ENCODE measurements around the gene NMRAL1.

NMRAL1 gene

DNA sequence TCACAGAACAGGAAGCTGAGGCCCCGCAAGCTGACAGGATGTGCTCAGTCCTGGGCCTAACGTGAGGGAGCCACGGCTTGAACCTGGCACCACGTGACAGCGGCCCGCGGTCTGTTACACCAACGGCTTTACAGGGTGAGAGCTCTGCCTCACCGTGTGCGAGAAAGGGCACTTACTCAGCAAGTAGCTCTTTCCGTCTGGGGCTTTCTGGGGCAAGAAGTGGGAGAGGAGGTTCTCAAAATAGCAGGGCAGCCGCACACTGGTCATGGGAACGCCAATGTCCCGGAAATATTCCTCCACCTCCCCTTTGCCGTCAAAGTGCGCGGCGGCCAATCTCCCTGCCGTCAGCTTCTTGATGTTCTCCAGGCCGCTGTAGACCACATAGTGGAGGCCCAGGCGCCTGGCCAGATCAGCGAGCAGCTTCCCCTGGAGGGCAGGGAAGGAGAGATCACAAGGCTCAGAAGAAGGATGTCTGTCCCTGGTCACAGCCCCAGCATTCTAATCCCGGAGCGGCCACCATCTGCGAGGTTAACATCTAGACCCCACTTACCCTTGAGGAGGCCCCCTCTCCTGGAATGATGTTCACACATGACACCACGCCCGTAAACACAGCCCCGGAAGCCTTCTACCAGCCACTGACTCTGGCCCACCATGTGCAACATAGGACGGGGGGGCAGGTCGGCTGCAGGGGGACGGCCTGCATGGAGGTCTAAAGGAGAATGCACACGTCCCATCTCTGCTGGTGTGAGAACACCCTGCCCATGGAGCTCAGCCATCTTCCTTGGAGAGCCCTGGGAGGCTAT lies 8.2 kb downstream of the NMRAL1 start:
- DNase-seq (ENCODE audit: low spot score): no peak

DNA sequence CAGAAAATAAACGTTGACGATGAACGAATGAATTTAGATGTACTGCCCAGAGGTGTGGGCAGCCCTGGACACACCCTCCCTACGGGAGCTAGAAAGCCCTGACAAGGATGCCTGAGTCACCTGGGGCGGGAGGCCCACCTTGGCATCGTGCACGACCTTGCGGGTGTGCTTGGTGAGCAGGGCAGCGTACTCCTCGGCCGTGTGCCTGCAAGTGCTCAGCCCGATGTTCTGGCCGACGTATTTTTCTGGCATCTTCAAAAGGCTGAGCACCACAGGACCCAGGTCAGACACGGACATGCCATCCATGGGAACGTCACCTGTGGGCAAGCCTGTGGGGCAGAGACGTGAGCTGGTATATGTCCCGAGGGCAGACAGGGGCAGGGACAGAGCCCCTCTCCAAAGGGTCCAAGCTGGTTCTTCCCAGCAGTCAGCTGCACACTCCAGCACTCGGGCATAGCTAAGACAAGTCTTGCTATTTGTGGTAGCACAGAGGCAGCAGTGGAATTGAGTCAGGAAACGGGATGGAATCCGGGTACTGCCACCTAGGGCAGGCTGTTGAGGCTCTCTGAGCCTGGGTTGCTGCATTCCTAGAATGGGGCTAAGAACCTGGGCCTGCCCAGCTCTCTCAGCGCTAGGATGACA lies 10.8 kb downstream of the NMRAL1 start:
- DNase-seq (ENCODE audit: low spot score): no peak

DNA sequence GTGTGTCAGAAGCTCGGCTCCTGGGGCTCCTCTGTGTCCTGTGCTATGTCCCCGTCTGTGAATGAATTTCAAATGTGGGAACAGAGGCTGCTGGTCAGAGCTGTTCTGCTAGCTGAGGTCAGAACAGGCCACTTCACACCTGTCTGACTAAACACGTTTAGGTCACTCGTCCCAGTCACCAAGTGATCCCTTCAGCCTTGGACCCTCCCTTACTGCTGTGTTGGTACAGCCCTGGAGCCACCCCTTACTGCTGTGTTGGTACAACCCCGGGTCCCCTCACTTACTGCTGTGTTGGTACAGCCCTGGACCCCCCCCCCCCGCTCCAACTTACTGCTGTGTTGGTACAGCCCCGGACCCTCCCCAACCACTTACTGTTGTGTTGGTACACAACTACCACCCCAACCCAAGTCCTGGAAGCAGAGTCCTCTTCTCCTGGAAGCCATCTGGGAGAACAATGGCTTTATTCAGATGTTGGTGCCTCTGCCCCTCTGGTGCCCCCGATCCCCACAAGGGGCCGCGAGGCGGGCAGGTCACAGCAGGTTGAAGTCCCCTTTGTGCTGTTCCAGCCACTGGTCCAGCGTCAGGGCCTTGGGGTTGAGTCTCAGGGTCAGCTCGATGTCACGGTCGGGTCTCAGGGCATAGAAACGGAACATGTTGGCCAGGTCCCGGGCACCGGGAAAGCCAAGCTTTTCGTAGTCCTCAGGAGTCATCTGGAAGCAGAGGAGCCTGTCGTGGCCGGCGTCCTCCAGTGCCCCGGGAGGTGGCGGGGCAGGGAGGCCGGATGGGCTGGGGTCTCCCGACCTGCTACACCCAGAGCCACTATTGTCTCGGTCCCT lies 13.0 kb downstream of the NMRAL1 start:
- DNase-seq (ENCODE audit: low spot score): no peak

DNA sequence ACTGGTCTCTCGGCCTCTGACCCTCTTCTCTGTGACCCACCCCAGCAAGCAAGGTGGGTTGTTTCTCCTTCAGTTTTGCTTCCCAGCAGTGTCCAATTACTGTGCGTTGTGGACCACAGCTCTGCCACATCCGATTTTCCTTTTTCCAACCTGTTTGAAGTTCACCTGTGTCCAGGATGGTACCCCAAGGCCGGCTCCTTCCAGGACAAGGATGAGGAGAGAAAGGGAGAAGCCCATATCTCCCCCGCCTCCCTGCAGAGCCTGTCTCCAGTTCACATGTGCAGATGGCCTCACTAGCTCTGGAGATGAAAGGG lies 13.5 kb downstream of the NMRAL1 start:
- DNase-seq (ENCODE audit: low spot score): no peak

DNA sequence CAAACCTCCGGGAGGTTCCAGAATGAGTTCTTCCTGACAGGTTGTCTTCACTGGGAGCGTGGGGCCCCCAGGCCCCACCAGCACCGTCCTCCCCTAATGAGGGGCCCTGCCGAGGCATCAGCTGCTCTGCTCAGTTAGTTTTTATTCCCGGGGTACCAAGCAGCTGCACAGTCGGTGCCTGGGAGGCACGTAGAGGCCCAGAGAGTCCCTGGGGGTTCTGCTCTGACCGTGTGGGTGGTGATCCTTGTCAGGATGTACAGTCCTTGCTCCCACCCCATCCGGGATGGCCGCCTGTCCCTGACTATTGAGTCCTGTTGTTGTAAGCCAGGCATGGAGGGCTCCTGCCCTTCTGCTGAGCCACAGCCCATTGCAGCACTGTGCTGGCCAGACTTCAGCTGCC lies 18.5 kb downstream of the NMRAL1 start:
- DNase-seq (ENCODE audit: low spot score): no peak

DNA sequence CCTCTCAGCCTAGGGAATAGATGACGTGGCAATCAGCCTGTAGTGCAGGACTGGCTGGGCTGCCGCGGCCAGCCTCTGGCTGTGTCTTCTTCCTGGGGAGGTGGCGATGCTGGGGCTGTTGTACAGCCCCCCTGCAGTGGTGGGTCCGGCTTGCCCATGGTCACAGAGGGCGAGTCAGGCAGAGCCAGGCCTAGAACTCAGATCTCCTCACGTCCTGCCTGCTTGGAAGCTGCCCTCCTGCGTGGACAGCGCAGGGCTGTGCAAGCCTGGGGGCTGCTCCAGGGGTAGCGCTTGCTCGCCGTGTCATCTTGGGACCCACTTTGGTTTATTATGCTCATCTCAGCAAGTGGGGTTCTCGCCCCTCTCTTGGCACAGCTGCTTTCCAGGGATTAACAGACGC lies 19.3 kb downstream of the NMRAL1 start:
- no peak for DNase-seq (ENCODE audit: low spot score)

DNA sequence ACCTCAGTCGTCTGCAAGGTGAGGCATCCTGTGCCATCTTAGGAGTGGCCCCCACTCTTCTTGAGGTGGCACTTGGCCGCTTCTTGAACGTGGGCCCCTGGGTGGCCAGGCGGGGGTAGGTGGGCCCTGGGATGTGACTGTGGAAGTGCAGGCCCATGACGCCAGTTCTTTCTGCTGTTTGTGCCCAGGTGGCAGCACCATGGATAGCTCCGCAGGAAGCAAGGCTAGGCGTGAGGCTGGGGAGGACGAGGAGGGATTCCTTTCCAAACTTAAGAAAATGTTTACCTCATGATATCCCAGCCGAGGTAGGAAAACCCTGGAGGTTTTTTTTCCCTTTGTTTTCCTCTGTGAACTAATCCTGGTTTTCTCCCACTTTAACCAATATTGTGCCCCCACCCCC lies 19.8 kb downstream of the NMRAL1 start:
- DNase-seq (ENCODE audit: low spot score): no peak

DNA sequence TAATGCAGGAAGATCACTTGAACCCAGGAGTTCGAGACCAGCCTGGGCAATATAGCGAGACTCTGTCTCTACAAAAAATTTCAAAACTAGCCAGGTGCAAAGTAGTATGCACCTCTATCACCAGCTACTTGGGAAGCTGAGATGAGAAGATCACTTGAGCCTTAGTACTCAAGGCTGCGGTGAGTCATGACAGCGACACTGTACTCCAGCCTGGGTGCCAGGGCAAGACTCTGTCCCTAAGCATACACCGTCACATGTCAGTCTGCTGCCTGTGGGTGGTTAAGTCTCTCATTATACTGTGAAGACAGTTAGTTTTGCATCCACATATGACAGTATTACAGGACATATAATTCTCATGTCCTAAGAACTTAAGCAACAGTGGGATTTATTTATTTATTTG lies 21.8 kb downstream of the NMRAL1 start:
- DNase-seq (ENCODE audit: low spot score): no peak

DNA sequence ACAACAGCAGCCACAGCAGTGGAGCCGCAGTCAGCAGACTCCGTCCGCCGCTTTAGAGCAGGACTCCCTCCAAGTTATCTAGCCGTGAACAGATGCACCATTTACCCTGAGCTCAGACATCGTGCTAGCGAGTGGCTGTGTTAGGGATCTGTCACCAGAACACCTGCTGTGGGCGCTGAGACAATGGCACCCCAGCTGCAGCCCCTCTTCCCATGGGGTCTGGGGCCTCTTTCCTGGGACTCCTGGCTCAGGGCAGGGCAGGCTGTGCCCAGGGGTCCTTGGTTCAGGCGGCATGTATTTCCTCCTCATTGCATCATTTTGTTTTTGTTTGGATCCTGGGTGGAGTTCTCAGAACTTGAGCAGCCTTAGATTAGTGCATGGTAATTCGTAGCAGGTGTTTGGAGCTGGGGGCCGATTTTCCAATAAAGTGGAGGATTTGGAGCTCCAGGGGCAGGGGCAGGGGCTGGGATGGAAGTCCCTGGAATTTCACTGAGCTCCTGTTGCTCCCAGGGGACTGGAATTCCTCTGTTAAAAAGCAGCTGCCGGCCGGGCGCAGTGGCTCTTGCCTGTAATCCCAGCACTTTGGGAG lies 23.4 kb downstream of the NMRAL1 start:
- no peak for DNase-seq (ENCODE audit: low spot score)

DNA sequence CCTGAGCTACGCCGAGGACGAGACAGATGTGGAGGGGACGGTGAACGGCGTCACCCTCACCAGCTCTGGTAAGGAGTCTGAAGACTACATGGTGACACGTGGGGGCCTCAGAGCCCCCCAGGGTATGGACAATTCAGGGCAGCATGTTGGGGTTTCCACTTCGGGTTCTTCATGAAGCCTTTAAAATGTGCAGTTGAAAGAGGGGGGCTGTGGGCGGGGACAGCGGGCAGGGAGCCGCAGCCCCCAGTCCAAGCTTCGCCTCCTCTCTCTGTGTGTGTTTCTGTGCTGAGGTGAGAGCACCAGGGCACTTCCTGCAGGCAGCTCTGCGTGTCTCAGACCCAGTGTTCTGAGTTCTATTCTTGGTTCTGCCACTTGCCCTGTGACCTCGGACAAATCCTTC lies 24.0 kb downstream of the NMRAL1 start:
- DNase-seq (ENCODE audit: low spot score): no peak

DNA sequence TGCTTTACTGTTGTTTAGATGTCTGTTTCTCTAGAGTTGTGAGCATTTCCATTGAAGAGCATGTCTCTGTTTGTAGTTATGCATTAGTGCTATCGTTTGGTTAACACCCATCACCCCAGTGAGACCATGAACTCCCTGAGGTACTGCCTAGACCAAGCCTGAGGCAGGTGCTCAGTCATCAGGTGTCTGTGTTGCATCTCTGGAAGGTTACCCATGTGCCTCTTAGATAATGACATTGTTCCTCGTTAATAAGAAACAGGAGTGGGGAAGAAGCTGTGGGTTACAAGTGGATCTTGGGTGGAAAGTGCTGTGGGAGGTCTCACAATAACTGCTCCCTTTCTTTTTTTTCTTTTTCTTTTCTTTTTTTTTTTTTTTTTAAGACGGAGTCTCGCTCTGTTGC lies 30.4 kb downstream of the NMRAL1 start:
- no peak for DNase-seq (ENCODE audit: low spot score)

DNA sequence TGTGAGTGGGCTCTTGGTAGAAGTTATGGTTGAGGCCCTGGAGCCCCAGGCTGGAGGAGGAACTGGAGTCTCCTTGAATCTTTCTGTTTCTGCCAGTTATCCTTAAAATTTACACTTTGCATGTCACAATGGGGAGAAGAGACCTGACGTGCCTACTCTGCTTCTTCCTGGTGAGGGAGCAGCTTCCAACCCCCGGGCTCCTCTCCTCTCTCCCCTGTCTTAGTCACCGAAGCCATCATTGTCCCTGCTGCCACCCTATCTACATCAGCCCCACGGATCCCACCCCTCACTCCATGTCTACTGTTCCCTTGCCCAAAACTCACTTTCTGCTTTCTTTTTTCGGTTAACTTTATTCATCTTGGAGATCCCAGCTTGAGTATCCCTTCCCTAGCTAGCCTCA lies 31.2 kb downstream of the NMRAL1 start:
- no peak for DNase-seq (ENCODE audit: low spot score)

DNA sequence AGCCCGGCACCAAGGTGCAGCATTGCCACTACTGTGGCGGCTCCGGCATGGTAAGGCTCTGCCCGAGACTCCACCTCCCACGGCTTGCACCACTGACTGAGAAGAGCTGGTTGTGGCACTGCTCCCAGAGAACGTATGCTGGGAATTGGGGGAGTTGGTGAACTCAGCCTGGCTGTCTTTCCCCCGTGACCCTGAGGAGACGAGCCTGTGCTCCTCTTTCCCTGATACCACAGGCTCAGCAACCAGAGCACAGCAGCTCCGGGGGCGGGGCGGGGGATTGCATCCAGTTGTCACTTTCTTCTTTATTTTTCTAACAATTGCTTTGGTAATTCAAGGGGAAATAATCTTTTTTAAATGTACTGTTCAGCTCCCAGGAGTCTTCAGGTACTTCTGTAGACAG lies 32.1 kb downstream of the NMRAL1 start:
- DNase-seq (ENCODE audit: low spot score): no peak

DNA sequence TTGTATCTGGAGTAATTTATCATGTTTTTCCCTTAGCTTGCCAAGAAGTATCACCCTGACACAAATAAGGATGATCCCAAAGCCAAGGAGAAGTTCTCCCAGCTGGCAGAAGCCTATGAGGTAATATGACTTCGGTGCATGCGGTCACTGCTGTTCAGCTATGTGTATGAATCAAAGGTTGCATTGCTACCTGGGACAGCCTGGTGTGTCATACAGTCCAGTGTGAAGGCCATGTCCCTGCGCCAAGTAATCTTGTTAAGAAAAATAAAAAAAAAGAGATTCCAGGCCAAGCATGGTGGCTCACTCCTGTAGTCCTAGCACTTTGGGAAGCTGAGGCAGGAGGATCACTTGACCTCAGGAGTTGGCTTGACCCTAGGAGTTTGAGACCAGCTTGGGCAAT lies 37.1 kb downstream of the NMRAL1 start:
- no peak for DNase-seq (ENCODE audit: low spot score)

DNA sequence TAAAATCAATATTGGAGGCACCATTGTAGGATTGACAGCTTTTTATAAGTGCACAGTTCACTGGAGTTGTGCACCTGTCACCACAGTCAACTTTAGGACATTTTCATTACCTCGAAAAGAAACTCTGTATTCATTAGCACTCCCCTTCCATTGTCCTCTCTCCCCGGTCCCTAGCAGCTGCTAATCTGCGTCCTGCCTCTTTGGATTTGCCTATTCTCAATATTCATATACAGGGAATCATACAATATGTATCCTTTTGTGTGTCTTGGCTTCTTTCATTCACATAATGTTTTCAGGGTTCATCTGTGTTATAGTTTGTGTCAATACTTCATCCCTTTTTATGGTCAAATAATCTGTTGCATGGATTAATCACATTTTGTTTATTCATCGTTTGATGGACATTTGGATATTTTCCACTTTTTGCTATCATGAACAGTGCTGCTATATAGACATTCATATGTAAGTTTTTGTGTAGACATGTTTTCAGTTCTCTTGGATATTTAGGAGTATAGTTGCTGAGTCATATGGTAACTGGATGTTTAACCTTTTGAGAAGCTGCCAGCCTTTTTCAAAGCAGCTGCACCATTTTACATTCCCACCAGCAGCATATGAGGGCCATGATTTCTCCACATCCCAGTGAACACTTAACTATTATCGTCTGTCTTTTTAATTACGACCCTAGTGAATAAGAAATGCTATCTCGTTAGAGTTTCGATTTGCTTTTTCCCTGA lies 38.9 kb downstream of the NMRAL1 start:
- no peak for DNase-seq (ENCODE audit: low spot score)

DNA sequence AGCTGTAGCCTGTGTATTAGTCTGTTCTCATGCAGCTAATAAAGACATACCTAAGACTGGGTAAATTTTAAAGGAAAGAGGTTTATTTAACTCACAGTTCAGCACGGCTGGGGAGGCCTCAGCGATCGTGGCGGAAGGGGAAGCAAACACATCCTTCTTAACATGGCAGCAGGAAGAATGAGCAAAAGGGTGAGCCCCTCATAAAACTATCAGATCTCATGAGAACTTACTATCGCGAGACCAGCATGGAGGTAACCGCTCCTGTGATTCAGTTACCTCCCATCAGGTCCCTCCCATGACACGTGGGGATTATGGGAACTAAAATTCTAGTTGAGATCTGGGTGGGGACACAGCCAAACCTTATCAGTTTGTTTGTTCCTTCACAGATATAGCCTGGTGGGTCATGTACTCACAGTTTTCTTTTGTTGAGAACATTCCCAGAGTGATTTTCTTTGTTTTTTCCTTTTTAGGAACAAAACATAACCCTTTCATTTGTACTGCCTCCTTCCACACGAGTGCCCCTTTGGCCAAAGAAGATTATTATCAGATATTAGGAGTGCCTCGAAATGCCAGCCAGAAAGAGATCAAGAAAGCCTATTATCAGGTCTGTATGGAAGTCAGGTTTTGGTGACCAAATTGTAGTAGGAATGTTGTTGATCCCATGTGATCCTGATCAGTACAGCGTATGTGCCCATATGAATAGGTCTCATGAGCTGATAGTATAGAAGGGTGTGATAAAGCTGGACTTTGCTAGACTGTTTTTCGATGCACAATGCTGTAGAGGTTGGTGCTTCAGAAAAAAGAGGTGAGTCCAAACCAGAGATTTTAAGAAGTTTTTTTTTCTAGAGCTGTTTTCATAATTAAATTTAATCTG lies 40.3 kb downstream of the NMRAL1 start:
- DNase-seq (ENCODE audit: low spot score): no peak

DNA sequence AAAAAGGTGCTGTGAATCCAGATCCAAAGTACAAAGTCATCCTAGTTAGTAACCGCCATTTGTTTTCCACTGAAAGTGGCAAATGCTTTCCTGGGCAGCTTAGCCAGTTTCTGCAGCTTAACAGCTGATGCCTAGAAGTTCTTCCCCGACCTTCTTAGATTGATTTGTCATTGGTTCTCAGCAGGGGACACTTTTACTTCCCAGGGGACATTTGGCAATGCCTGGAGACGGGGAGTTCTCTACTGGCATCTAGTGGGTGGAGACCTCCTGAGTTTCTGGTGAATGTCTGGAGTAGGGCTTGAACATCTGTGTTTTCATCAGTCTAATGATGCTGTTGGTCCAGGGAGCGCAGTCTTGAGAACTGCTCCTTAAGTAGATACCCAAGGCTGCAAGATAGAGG lies 41.2 kb downstream of the NMRAL1 start:
- no peak for DNase-seq (ENCODE audit: low spot score)

DNA sequence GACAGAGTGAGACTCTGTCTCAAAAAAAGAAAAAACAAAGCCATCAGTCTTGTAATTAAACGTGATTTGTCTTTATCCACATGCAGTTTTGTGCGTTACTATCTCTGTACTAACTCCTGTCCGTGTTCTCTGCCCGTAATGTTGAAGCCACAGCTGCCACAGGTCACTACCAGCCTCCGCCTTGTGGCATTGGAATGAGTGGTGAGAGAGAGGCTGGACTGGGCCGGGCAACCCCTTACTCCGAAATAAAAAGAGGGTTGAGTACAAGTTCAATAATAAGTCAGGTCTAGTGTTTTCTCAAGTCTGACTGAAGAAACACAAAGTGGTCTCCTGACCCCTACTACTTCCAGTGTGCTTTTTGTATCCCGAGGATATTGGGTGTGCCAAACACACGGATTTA lies 43.4 kb downstream of the NMRAL1 start:
- DNase-seq (ENCODE audit: low spot score): no peak

DNA sequence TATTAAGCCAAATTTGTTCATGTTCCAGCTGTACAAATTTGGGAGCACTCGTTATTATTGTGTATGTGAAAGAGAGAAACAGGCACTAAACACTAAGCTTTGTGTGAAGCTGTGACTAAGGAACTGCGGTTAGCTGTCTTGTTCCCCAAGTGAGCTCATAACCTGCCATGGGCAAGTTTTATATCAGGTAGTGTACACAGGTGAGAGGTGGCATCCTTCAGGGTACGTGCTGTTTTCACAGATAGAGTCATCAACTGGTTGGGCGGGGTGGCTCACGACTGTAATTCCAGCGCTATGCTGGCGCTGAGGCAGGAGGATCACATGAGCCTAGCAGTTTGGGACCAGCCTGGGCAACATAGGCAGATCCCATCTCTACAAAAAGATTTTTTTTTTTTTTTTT lies 45.9 kb downstream of the NMRAL1 start:
- no peak for DNase-seq (ENCODE audit: low spot score)

DNA sequence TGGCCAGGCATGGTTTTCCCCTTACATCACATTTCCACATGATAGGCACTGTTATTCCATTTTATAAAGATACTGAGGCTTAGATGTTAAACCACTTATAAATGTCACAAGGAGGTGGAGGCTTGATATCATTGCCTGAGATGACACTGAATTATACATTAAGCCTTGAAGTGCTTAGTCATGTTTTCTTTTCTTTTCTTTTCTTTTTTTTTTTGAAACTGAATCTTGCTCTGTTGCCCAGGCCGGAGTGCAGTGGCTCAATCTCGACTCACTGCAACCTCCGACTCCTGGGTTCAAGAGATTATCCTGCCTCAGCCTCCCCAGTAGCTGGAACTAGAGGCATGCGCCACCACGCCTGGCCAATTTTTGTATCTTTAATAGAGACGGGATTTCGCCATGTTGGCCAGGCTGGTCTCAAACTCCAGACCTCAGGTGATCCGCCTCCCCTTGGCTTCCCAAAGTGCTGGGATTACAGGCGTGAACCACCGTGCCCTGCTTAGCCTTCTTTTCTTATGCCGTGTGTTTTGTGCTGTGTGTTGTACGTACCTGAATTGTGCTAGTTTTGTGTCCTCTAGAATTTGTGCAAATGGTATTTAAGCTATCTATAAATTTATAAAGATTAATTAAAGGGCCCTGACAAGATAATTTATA lies 47.6 kb downstream of the NMRAL1 start:
- no peak for DNase-seq (ENCODE audit: low spot score)
